ENCODE data around the gene TMEM119. TPM values are rescaled to one million over a fixed set of nuclear protein-coding genes. Genes with fewer than 3 reads are reported as not detected.

TMEM119 gene
- polyA plus RNA-seq, 1 of the 3 experiments (the other 2 are of a cell fraction) = 25.7 TPM

GRCh38 chr12:108594323-108594903 is 3.5 kb downstream of the TMEM119 start:
- ChIA-PET CTCF (interaction anchor here (1.2 to 4.6 kb wide), 2 partner anchors 23 to 30 kb away, joined by 3 to 23 read pairs; no protein-coding TSS in a partner anchor), POLR2A (no interaction called here)
- DNase-seq = no peak
- Histone ChIP-seq H3F3A (replicated peaks; ENCODE audit: insufficient read depth) (peaks cover 7% of the 10 kb centered on the region), H3K4me2 (no peak overlapping the region), H4K20me1 (ENCODE audit: insufficient read depth) (no peaks in the 10 kb centered on the region), H3K4me3 (ENCODE audit: low read depth in 2 of 2, low read length in 1 of 2) (no peak overlapping the region), H3K9me2 (no peaks in the 10 kb centered on the region), H3K79me2 (ENCODE audit: insufficient read depth) (no peaks in the 10 kb centered on the region), H2AFZ (ENCODE audit: low read depth) (no peak overlapping the region), H3K4me1 (ENCODE audit: control insufficient read depth in 1 of 2, insufficient read depth in 2 of 2, low read depth in 1 of 2, low read length in 1 of 2) (peaks cover 0 to 31% of the 10 kb centered on the region in 2 experiments; a peak in 1 of 4 replicates), H3K9ac (no peak overlapping the region), H3K9me3 (no peaks in the 10 kb centered on the region), H3K27ac (ENCODE audit: low read depth in 2 of 2, low read length in 1 of 2) (no peak overlapping the region), H3K36me3 (replicated peaks in 1 of 2; ENCODE audit: control insufficient read depth in 1 of 2, insufficient read depth in 2 of 2, low read length in 1 of 2) (peaks cover 0 to 2% of the 10 kb centered on the region in 2 experiments), H3K27me3 (ENCODE audit: insufficient read depth) (no peaks in the 10 kb centered on the region)
- no peak for TF ChIP-seq FOSL2 (IDR thresholded peaks at IDR 0.05; ENCODE audit: borderline replicate concordance, low read depth)
- TF ChIP-seq FOXM1 (IDR thresholded peaks at IDR 0.05; ENCODE audit: low read depth) = no peak
- TF ChIP-seq EZH2phosphoT487 (IDR thresholded peaks at IDR 0.05; ENCODE audit: borderline replicate concordance, low read depth) = no peak
- no peak for TF ChIP-seq REST (IDR thresholded peaks at IDR 0.05; ENCODE audit: low read depth, low read length)
- TF ChIP-seq YY1 (IDR thresholded peaks at IDR 0.05; ENCODE audit: low read depth) = no peak
- TF ChIP-seq MAX (IDR thresholded peaks at IDR 0.05; ENCODE audit: low read depth) = no peak
- no peak for TF ChIP-seq MEF2A (IDR thresholded peaks at IDR 0.05; ENCODE audit: borderline replicate concordance, low read depth)
- TF ChIP-seq NFIC (IDR thresholded peaks at IDR 0.05; ENCODE audit: borderline replicate concordance) = no peak
- TF ChIP-seq USF1 (IDR thresholded peaks at IDR 0.05; ENCODE audit: borderline replicate concordance, low read depth) = no peak
- TF ChIP-seq USF2 (IDR thresholded peaks at IDR 0.05; ENCODE audit: borderline replicate concordance, low read depth, low read length) = no peak
- no peak for TF ChIP-seq CTCF (IDR thresholded peaks at IDR 0.05)
- TF ChIP-seq MXI1 (IDR thresholded peaks at IDR 0.05; ENCODE audit: low read depth, low read length) = no peak
- whole genome bisulfite sequencing (ENCODE audit: low lambda C conversion rate) = 95% methylated on average over 10 of the region's 10 CpGs
